GM18502 (cell line): ENCODE results near the gene OTOP3.
"Not testable (repeated sequence)": the region's sequence is repeated elsewhere in the genome, so short reads cannot be mapped to it uniquely, and the experiment has no call there.

Source experiments
- ATAC-seq: cut with Tn5 transposase; IDR thresholded peaks from one replicate; pipeline ENCODE4 v1.9.1; 2021; ENCODE audit warnings: mild to moderate bottlenecking; ENCODE audit not compliant: unreplicated experiment, poor library complexity

The OTOP3 gene

GRCh38 chr17:74957935-74958740, 22.4 kb downstream of the OTOP3 start:
- no peak for ATAC-seq

GRCh38 chr17:74959826-74960515, 24.3 kb downstream of the OTOP3 start:
- ATAC-seq, result no peak

- ATAC-seq, result no peak
These were observed 25.1 kb downstream of the OTOP3 start for GRCh38 chr17:74960570-74961342.

DNA sequence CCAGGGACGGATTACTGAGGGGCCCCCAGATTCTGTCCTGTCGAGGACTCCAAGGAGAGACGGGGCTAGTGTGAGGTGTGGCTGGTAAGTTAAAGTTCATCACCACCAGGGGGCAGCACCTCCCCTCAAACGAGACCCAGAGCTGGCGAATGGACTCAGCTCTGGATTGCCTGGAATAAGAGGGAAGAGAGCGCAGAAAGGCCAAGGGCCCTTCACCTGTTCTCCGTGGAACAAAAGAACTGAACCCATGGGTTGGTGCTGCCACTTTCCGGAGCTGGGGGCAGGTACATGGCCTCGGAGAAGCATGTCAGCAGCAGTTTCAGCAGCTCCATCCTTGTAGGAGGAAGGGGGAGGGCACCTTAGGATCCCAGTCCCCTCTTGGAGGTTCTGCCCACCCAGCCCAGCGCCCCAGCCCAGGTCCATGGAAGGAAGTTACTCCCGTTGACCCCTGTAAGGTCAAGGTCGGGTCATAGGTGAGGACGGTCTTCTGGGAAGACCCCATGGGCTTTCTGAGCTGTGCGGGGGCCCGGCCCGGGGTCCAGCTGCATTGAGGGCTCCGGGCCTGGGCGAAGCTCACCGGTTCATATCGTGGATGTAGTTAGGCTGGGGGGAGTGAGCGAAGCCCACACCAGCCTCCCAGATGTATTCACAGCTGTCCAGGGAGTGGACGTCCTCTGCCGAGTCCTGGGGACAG, 26.1 kb downstream of the OTOP3 start:
- ATAC-seq, result no peak

GRCh38 chr17:74962622-74963394, 27.1 kb downstream of the OTOP3 start:
- no peak for ATAC-seq

DNA sequence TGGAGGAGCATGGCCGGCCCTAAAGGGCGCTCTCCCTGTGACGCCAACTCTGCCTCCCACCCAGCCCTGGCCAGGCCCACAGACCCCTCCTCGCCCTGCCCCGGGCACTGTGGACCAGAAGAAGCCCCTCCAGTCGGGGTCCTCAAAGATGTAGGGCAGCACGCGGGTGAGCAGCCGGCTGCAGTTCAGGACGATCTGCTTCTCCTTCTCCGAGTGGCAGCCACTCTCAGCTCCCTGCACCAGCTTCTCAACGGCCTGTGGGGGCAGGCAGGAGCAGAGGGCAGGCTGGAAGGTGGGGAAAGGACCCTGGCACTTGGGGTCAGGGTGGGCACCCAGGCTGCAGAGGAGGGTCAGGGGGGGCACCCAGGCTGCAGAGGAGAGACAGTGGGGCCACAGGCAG, 28.0 kb downstream of the OTOP3 start:
- no peak for ATAC-seq

DNA sequence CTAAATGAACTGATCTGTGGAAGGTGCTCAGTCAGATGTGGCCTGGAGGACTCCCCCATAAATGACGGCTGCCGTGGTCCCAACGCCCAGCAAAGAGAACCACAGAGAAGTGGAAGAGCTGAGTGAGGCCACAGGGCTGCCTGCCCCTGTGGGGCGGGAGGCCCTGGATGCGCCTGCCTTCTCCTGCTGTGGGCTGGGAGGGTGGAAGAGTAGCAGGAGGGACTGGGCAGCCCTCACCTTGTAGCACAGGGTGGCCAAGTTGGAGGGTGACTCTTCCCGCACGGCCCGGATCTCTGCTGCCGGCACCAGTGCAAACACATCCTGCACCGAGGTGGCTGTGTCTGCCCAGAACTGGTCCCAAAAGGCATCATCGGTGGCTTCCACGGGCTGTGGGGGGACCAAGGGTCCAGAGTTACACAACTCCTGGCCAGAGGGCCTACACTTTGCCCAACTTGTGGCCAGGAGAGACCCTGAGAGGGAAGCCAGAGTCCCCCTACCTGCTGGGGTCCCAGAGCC, 28.6 kb downstream of the OTOP3 start:
- no peak for ATAC-seq

DNA sequence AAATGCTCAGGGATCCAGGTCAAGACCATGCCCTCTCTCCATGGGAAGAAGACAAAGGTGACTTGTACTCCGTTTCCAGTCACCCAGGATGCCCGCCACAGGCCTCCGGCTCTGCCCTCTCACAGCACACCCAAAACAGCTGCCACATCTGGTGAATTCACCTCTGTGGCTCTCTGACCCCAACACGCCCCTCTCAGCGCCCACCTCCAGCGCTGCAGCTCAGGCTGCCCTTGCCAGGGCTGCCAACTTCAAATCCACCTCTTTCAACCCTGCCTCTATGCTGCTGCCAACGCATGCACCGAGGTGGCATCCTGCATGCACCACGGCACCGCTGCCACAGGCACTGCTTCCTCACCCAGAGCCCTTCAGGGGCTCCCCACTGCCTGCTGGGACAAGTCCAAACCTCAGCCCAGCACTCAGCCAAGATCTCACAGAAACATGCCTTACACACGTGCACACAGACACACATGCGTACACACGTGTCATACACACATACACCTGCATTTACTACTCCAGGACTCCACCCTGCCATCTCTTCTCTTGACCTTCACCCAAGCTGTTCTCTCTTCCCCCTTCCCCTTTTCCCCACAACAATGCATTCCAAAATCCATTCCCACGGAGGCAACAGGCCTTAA, 29.4 kb downstream of the OTOP3 start:
- no peak for ATAC-seq

DNA sequence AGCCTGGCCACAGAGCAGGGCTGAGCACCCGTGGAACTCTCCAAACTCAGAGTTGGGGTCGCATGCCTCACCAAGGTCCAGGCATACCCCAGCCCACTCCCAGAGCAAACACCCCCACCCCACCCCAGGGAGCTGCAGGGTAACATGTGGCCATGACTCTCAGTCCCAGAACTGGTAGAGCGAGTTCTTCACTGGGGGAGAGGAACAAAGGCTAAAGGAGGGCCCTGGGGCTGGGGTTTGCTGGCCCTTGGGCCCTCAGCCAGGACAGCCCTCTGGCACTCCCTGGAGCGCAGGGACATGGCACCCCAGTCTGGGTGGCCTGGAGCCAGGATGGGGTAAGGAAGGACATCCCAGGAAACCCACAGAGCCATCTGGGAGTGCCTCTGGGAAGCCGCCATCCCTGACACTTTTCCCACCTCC, 32.7 kb downstream of the OTOP3 start:
- no peak for ATAC-seq

- not testable (repeated sequence) for ATAC-seq
These were observed 33.8 kb downstream of the OTOP3 start for GRCh38 chr17:74969501-74969900.

DNA sequence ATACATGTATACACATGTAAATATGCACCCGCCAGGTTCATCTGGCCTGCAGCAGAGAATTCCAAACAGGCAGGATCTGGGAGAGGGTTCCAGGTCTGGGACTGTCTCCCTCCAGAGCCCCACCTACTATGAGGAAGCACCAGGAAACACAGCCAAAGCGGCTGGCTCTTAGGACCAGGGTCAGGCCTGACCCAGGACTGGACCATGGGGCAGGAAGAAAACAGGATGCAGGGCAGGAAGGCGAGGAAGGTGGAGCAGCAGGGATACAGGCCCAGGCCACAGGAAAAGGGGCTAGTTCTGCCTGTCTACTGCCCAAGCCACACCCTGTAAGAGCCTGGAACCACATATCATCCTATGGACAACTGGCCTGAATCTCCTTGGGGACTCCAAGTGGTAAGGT, 34.7 kb downstream of the OTOP3 start:
- ATAC-seq, result no peak

GRCh38 chr17:74971069-74971841, 35.6 kb downstream of the OTOP3 start:
- ATAC-seq, result no peak

- ATAC-seq, result no peak
These were observed 36.1 kb downstream of the OTOP3 start for GRCh38 chr17:74971842-74972106.

DNA sequence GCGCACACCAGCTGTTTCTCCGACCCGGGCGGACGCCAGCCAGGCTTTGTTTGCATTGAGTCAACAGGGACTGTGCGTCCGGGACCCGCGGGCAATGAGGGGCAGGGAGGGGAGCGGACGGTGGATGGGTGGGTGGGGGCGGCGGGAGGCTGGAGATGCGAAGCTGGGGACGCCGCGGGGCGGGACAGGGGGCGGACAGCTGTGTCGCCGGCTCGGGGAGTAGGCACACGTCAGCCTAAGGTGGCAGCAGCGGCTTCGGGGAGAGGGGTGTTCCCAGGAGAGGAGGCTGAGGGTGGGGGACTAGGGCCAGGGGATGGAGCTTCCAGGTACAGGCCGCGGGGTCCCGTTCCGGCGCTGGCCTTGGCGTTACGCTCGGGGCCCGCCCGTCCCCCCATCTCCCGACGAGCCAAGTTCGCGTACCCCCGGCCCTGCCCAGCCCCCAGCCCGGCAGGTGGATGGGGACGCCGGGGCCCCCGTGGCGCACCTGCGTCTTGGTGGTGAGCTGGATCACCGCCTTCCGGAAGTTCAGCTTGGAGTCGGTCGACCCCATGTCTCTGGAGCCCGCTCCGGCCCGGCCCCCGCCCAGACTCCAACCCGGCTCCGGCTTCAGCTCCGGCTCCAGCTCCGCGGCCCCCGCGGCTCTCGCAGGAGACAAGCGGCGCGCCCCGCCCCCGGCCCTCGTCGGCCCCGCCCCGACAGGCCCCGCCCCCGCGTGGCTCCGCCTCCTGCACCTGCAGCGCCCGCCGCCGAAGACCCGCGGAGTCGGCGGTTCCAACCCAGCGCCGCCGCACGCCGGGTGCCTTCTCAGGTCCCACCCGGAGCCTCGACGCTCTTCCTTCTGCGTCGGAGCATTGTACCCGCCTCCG, 36.6 kb downstream of the OTOP3 start, which contains the start of gene HID1:
HID1 (minus strand) TSS at position 653 of the 866 bp plus-strand sequence; CDS start at position 550, 103 bp downstream.
- no peak for ATAC-seq

DNA sequence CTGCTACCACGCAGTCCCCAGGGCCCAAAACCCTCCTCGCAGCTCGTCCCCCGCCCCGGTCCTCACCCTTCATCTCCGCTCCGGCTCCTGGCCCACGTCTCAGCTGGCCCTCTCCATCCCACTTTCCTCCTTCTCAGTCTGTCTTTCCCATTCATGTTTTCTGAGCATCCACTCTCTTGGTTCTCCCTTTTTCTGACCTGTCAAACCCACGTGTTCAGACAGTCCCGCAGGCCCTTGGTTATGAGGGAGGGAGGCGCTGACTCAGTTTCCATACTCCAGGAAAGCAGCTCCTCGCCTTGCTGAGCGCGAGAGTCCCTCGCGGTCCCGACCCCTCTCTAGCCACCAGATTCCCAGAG, 37.3 kb downstream of the OTOP3 start:
- ATAC-seq, result no peak

- no peak for ATAC-seq
These were observed 40.2 kb downstream of the OTOP3 start for GRCh38 chr17:74975943-74976342.

- no peak for ATAC-seq
These were observed 42.1 kb downstream of the OTOP3 start for GRCh38 chr17:74977802-74978201.

DNA sequence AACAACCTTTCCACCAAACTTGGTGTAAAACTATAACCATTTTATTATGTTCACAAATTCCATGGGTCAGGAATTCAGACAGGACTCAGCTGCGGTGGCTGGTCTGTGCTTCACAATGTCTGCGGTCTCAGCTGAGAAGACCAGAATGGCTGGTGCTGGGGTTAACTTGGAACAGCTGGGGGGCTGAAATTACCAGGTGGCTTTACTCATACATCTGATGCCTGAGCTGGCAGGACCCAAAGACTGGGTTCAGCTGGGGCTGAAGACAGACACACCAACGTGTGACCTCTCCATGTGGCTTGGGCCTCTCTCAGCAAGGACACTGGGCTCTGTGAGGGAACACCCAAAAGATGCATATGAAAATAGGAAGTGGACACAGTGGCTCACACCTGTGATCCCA, 42.5 kb downstream of the OTOP3 start:
- ATAC-seq, result no peak
